LNCAP (cell line): Measurements from ENCODE around the gene CYSRT1.
A peak's percentile ranks its signal among the peaks of the same experiment; 100 is the strongest.

Experiments used
- CTCF ChIP-seq: fragments of 450-650 bp; IDR thresholded peaks from 2 replicates; pipeline ENCODE4 v1.5.1; 2017; ENCODE audit warnings: mild to moderate bottlenecking

CYSRT1 gene

DNA sequence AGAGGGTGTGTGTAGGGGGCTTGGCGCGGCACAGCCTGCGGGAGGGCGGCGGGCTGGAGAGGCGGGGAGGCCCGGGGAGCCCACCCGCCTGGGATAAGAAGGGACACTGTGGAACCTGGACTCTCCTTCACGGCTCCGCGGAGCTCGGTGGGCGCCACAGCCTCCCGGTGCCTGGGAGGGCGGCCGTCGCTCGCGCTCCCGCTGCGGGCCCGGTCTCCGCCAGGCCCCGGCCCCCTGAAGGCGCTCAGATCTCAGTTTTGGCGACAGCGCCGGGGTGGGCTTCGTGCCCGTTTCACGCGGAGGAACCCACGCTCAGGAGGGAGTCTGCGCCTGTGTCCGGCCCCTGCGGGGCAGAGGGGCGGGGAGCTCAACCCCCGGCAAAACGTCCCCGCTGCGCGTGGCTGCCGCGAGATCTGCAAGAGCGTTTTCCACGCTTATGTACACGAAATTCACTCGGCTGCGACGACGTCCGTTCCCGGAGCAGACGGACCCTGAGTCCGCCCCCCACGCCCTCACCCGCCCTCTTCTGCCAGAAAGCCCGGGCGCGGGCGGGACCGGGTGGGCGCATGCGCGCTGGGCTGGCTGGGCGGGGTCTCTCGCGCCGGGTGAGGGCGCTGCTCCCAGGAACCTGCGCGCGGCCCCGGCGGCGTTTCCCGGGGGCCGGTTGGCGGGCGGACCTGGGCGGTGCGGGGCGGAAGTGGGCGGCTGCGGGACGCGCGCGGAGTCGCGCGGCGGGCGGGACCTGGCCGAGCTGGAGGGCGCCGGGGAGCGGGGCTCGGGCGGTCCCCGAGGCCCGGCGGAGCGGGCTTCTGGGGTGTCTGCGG lies 29.9 kb downstream of the CYSRT1 start, which contains the start of gene NELFB:
NELFB (plus strand) TSS at position 704 of the 824 bp plus-strand sequence.
- no peak for TF ChIP-seq CTCF

- no peak for TF ChIP-seq CTCF
Measured at GRCh38 chr9:137255448-137256114, 30.6 kb downstream of the CYSRT1 start.

DNA sequence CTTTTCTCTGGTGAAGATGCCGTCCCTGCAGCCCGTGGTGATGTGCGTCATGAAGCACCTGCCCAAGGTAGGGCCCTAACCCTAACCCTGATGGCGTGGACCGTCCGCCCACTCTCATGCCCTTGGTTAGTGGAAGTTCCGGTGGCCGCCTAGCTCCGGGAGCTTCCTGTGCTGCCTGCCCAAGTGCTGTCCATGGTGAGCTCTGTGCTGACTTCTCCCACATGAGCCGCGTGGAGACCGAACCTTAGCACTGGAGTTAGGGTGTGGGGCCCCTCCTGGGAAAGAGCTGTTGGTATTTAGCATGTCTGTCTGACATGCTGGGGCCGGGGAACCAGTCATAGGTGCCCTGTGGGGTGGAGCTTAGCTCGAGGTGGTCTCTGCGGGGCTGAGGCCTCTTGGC lies 31.4 kb downstream of the CYSRT1 start:
- no peak for TF ChIP-seq CTCF

GRCh38 chr9:137256856-137257255 lies 31.9 kb downstream of the CYSRT1 start:
- no peak for TF ChIP-seq CTCF

- TF ChIP-seq CTCF = peak; percentile 54
Measured at GRCh38 chr9:137262173-137262908, 37.4 kb downstream of the CYSRT1 start.

DNA sequence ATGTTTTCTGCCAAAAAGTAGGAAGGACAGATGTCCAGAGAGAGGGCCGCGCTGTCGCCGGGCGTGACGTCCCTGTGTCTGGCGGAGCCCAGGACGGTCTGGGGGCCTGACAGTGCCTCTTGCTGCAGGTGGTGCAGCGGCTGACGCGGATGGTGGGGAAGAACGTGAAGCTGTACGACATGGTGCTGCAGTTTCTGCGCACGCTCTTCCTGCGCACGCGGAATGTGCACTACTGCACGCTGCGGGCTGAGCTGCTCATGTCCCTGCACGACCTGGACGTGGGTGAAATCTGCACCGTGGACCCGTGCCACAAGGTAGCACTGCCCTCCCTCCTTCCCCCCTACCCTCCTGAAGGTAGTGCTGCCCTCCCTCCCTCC lies 37.9 kb downstream of the CYSRT1 start:
- no peak for TF ChIP-seq CTCF

DNA sequence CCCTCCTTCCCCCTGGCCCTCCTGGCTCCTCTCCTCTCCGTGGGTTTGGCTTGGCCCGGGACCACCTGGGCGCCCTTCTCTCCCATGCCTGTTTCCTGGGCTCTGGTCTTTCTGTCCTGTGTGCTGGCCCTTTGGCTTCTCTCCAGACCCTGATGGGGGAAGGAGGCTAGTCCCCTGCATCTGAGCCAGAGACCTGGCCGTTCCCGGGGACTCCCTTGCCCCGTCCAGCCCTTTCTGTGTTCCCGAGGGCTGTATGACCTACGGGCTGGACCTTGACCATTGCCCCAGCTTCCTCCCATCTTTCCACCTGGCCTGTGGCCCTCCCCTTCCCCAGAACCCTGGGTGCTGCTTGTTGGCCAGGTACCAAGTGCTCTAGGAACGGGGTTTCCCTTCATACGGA lies 38.5 kb downstream of the CYSRT1 start:
- TF ChIP-seq CTCF = no peak
